ENCODE measurements around the gene CACNA2D3. TPM values are rescaled to one million over a fixed set of nuclear protein-coding genes. Genes with fewer than 3 reads are reported as not detected.

The CACNA2D3 gene
- total RNA-seq, 1 donor from 2014 or later: 17.2 TPM

DNA sequence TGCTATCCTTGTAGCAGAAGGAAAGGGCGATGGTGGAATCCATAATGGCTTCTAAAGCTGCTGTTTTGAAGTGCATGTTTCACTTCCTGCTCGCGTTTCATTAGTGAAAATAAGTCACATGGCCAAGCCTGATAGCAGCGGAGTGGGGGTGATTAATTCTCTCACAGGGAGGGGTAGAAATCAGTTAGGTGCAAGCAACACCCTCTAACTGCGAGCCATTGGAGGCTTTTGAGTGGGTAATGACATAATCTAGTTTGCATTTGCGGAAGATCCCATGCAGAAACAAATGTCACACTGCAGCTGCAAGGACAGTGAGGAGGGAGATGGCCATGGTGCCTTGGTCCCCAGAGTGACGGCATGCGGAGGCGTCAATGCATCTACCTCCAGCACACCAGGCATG lies 41.1 kb downstream of the CACNA2D3 start:
- intact Hi-C loops (cut with DNase I): no loop called here
- Histone ChIP-seq H3K4me3 (no peak overlapping the region), H3K27me3 (no peaks in the 10 kb centered on the region), H3K9me3 (no peaks in the 10 kb centered on the region), H3K4me1 (no peaks in the 10 kb centered on the region), H3K36me3 (no peaks in the 10 kb centered on the region), H3K27ac (no peak overlapping the region)
- TF ChIP-seq CTCF (IDR thresholded peaks at IDR 0.05) (no peak), POLR2A (IDR thresholded peaks at IDR 0.05) (no peak), POLR2AphosphoS5 (IDR thresholded peaks at IDR 0.05; ENCODE audit: insufficient read depth in 1 of 2, low read depth in 1 of 2) (no peak)
- DNase-seq (ENCODE audit: extremely low spot score in 2 of 2): no peak

DNA sequence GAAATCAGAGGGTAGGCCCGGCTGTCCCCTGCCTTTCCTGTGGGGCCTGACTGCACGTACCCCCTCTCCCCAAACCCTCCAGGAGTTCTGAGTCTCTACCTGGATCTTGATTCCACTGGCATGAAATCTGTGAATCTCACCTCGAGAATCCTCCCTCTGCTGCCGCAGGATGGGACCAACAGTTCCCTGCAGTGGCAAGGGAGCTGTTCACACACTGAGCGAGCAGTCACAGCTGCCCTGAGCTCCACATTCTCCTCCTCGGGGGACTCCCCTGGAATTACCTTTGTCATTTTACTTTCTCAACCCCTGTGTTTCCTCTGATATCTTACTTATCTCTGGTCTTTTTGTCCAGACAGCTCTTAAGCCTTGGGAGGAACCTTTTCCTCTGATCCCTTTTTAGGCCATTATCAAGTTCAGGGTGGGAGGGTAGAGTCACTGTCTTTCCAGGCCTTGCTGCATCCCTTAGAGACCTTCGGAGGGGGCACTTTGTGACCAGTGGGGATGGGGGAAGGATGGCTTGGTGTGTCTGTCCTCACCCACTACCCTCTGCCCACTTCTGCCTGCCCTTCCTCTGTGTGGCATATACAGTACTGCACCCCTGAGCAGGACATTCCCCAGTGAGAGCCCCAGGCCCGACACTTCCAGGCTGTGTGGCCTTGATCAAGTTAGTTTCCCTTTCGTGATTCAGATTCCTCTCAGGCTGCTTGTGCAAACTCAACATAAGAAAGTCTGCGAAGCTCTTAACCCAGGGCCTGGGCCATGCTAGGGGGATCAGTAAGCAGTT lies 42.0 kb downstream of the CACNA2D3 start:
- Histone ChIP-seq H3K9me3 (no peaks in the 10 kb centered on the region), H3K4me1 (no peaks in the 10 kb centered on the region), H3K27me3 (no peaks in the 10 kb centered on the region), H3K36me3 (no peaks in the 10 kb centered on the region), H3K27ac (no peak overlapping the region), H3K4me3 (no peak overlapping the region)
- no peak for DNase-seq (ENCODE audit: extremely low spot score in 2 of 2)
- TF ChIP-seq POLR2AphosphoS5 (IDR thresholded peaks at IDR 0.05; ENCODE audit: insufficient read depth in 1 of 2, low read depth in 1 of 2): no peak
- no peak for TF ChIP-seq POLR2A (IDR thresholded peaks at IDR 0.05)
- TF ChIP-seq CTCF (IDR thresholded peaks at IDR 0.05): no peak
- intact Hi-C loops (cut with DNase I): no loop called here

DNA sequence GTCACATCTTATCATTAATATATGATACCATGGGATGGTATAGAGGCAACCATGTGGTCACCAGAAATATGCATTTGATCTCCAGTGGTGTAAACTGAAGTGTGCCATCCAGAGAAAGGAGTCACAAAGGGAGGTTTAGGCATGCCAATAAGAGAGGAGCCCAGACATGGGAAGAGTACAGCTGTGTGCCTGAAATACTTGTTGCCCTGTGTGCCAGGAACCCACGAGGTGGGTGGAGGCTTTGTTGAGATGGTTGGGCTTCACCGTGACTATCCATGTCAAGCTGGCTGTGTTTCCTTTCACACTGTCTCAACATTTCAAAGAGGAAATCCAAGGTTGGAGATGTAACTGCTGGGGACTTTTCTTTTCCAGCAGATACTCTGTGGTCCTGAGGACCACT lies 43.5 kb downstream of the CACNA2D3 start:
- Histone ChIP-seq H3K9me3 (no peaks in the 10 kb centered on the region), H3K4me3 (no peak overlapping the region), H3K27ac (no peak overlapping the region), H3K36me3 (no peaks in the 10 kb centered on the region), H3K27me3 (no peaks in the 10 kb centered on the region), H3K4me1 (no peaks in the 10 kb centered on the region)
- no peak for DNase-seq (ENCODE audit: extremely low spot score in 2 of 2)
- TF ChIP-seq POLR2A (IDR thresholded peaks at IDR 0.05): no peak
- TF ChIP-seq CTCF (IDR thresholded peaks at IDR 0.05): no peak
- no peak for TF ChIP-seq POLR2AphosphoS5 (IDR thresholded peaks at IDR 0.05; ENCODE audit: insufficient read depth in 1 of 2, low read depth in 1 of 2)
- intact Hi-C loops (cut with DNase I): no loop called here

- intact Hi-C loops (cut with DNase I): no loop called here
- H3K9me3 ChIP-seq: no peaks in the 10 kb centered on the region
- no peak overlapping the region for H3K4me3 ChIP-seq
- no peaks in the 10 kb centered on the region for H3K4me1 ChIP-seq
- TF ChIP-seq CTCF (IDR thresholded peaks at IDR 0.05) (no peak), POLR2AphosphoS5 (IDR thresholded peaks at IDR 0.05; ENCODE audit: insufficient read depth in 1 of 2, low read depth in 1 of 2) (no peak), POLR2A (IDR thresholded peaks at IDR 0.05) (no peak)
- no peaks in the 10 kb centered on the region for H3K27me3 ChIP-seq
- no peak for DNase-seq (ENCODE audit: extremely low spot score in 2 of 2)
- H3K36me3 ChIP-seq: no peaks in the 10 kb centered on the region
- no peak overlapping the region for H3K27ac ChIP-seq
These were observed 45.6 kb downstream of the CACNA2D3 start for GRCh38 chr3:54167999-54168398.

DNA sequence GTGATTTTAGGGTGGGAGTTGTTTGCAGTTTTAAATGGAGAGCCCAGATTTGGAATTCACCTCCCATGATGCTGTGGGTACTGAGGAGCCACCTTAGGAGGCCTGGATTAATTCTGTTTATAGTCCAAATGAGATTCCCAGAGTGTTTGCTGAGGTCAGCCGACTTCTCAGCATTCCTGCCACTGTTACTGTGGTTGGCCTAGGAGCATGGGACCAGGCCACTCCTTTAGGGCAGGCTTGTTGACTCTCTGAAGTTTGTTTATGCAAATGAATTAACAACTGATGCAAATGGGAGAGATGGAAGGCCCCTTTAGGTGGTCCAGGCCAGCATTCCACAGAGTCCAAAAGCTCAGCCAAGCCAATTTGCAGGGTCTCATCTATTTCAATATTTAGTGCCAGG lies 46.1 kb downstream of the CACNA2D3 start:
- H3K4me3 ChIP-seq: no peak overlapping the region
- H3K9me3 ChIP-seq: no peaks in the 10 kb centered on the region
- DNase-seq (ENCODE audit: extremely low spot score in 2 of 2): no peak
- H3K4me1 ChIP-seq: no peaks in the 10 kb centered on the region
- no peaks in the 10 kb centered on the region for H3K36me3 ChIP-seq
- TF ChIP-seq POLR2AphosphoS5 (IDR thresholded peaks at IDR 0.05; ENCODE audit: insufficient read depth in 1 of 2, low read depth in 1 of 2): no peak
- TF ChIP-seq CTCF (IDR thresholded peaks at IDR 0.05): no peak
- H3K27me3 ChIP-seq: no peaks in the 10 kb centered on the region
- H3K27ac ChIP-seq: no peak overlapping the region
- intact Hi-C loops (cut with DNase I): no loop called here
